ENCODE data around the gene MOGAT1. TPM values are rescaled to one million over a fixed set of nuclear protein-coding genes. Genes with fewer than 3 reads are reported as not detected.

The MOGAT1 gene
- total and polyA plus RNA-seq, 9 of the 15 experiments (the other 6 are each of a cell fraction or from before 2014, with no cell fraction given): not detected

GRCh38 chr2:222747526-222748160, 76.2 kb downstream of the MOGAT1 start:
- CTCF ChIA-PET (ENCODE audit: low intra/inter-chr PET ratio): no interaction called here
- no peak for DNase-seq (ENCODE audit: extremely low read depth in 1 of 4, low spot score in 3 of 4)
- Histone ChIP-seq H3K4me3 (no peak overlapping the region), H3K27ac (ENCODE audit: extremely low read depth, low read depth, low read length) (no peak overlapping the region), H3K9ac (ENCODE audit: insufficient read depth in 1 of 2, low read depth in 2 of 2, low read length in 2 of 2) (no peak overlapping the region), H4K20me1 (replicated peaks; ENCODE audit: control insufficient read depth, insufficient read depth, low read length) (no peaks in the 10 kb centered on the region), H3K27me3 (ENCODE audit: control insufficient read depth in 2 of 2, insufficient read depth in 2 of 2, low read length in 2 of 2) (no peaks in the 10 kb centered on the region), H3K4me1 (replicated peaks in 1 of 2; ENCODE audit: control insufficient read depth in 2 of 2, insufficient read depth in 2 of 2, low read length in 2 of 2) (no peaks in the 10 kb centered on the region; a peak in 1 of 5 replicates), H2AFZ (ENCODE audit: low read depth, low read length) (no peak overlapping the region), H3K36me3 (ENCODE audit: control insufficient read depth, insufficient read depth, low read length) (no peaks in the 10 kb centered on the region), H3K9me3 (replicated peaks; ENCODE audit: control insufficient read depth, insufficient read depth, low read depth, low read length) (no peaks in the 10 kb centered on the region), H3K79me2 (ENCODE audit: control insufficient read depth, insufficient read depth, low read length) (no peaks in the 10 kb centered on the region), H3K9me1 (ENCODE audit: control insufficient read depth, insufficient read depth, low read length) (no peaks in the 10 kb centered on the region), H3K4me2 (ENCODE audit: insufficient read depth, low read length) (no peak overlapping the region)
- no peak for TF ChIP-seq NBN (IDR thresholded peaks at IDR 0.05; ENCODE audit: low read depth)
- TF ChIP-seq SIN3B (IDR thresholded peaks at IDR 0.05; ENCODE audit: low read depth): no peak
- no peak for TF ChIP-seq RB1 (IDR thresholded peaks at IDR 0.05; ENCODE audit: low read depth)
- TF ChIP-seq ARID1B (IDR thresholded peaks at IDR 0.05): no peak
- no peak for TF ChIP-seq BCOR (IDR thresholded peaks at IDR 0.05)
- no peak for TF ChIP-seq CGGBP1 (CRISPR knock-in tag; IDR thresholded peaks at IDR 0.05)
- TF ChIP-seq IRF2 (CRISPR knock-in tag; IDR thresholded peaks at IDR 0.05): no peak
- TF ChIP-seq RBM34 (IDR thresholded peaks at IDR 0.05; ENCODE audit: borderline replicate concordance, insufficient read depth, low read length): no peak
- no peak for TF ChIP-seq MYBL2 (IDR thresholded peaks at IDR 0.05; ENCODE audit: low read depth)
- TF ChIP-seq MYBL2 (CRISPR knock-in tag; IDR thresholded peaks at IDR 0.05; ENCODE audit: borderline replicate concordance): no peak
- TF ChIP-seq FOSL1 (tag; conservative IDR thresholded peaks at IDR 0.05): no peak
- ATAC-seq: no peak
- FAIRE-seq: no peak
- BruUV-seq (replicated peaks): no TSS peak
- POLR2A ChIA-PET: no interaction called here
- 13% methylated on average over 5 of the region's 5 CpGs for WGBS (ENCODE audit: insufficient coverage, low coverage, missing lambda C conversion rate)
- intact Hi-C loops (cut with micrococcal nuclease) (no loop called here), in situ Hi-C loops (cut with MboI) (no loop called here)
